ENCODE data around the gene PITPNM2. TPM values are rescaled to one million over a fixed set of nuclear protein-coding genes. Genes with fewer than 3 reads are reported as not detected.

The PITPNM2 gene
- total RNA-seq (2014; rRNA removed; shearing (Covaris generic)) (1.9 and 3.0 TPM in 2 replicates), polyA plus RNA-seq (2016; fragmentation: Nextera tagmentation; extraction: Ambion mirVana) (0.28 and 0.82 TPM in 2 replicates)
- long read RNA-seq, result 0 reads

DNA sequence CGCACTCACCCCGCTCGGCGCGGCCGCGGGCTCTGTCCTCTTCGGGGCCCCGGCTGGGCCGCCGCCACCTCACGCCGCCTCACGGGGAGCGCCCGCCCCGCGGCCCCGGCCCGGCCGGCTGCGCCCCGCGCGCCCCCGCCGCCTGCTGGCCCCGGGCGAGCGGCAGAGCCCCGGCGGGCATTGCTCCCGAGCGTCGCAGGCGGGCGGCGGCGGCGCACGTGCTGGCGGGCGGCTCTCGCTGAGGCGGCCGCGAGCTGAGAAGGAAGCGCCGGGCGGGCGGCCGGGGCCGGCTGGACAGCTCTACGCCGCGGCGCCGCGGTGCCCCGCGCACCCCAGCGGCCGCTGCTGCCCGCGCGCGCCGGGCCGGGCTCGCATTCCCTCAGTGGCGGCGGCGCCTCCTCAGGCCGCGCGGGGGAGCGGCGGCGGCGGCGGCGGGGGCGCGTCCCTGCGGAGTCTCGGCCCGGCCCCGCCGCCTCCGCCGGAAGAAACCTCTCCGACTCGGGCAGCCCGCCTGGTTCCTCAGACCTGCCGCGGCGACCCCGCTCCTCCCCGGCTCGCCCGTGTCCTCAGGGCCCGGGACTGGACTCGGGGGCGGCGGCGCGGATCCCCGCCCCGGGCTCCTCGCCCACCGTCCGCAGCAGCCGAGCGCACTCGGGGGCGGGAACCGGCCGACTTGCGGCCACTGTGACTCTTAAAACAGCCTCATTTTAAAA is at the start of gene PITPNM2:
PITPNM2 (minus strand) TSS at position 347 of the 713 bp plus-strand sequence. CDS start 116,500 bp downstream, outside the sequence.
- Histone ChIP-seq H3K27ac (ENCODE audit: low read depth) (no peak within 1 kb of the TSS), H3K9me2 (ENCODE audit: insufficient read depth) (no peaks in the 10 kb centered on the region), H3K4me1 (ENCODE audit: insufficient read depth) (peaks cover 40% of the 10 kb centered on the region), H4K20me1 (replicated peaks; ENCODE audit: insufficient read depth) (0 out of 2 replicates have a peak, but pooled peaks cover 5% of the 10 kb centered on the region), H3K4me2 (peak within 1 kb of the TSS; percentile 93), H3K27me3 (ENCODE audit: insufficient read depth) (peaks cover 52% of the 10 kb centered on the region), H3K36me3 (ENCODE audit: insufficient read depth) (no peaks in the 10 kb centered on the region; the same call in 1 of the 2 replicates), H3K4me3 (peak within 1 kb of the TSS; percentile 82), H2AFZ (peak within 1 kb of the TSS; percentile 95), H3K79me2 (replicated peaks; ENCODE audit: insufficient read depth) (no peaks in the 10 kb centered on the region), H3F3A (replicated peaks; ENCODE audit: low read depth) (peaks cover 19% of the 10 kb centered on the region; the same call in 1 of the 2 replicates)
- H3K36me3 Mint-ChIP-seq (ENCODE audit: low read depth), result peaks cover 2% of the 10 kb centered on the region; the same call in 1 of the 3 replicates
- H3K4me3 Mint-ChIP-seq, result peak within 1 kb of the TSS; percentile 80
- DNase-seq (ENCODE audit: low spot score) (peak; percentile 78), ATAC-seq (peak; percentile 55)
- H3K27me3 Mint-ChIP-seq (ENCODE audit: insufficient read depth, low read depth, poor library complexity), result peaks cover 36% of the 10 kb centered on the region
- TF ChIP-seq, protein P1, sequence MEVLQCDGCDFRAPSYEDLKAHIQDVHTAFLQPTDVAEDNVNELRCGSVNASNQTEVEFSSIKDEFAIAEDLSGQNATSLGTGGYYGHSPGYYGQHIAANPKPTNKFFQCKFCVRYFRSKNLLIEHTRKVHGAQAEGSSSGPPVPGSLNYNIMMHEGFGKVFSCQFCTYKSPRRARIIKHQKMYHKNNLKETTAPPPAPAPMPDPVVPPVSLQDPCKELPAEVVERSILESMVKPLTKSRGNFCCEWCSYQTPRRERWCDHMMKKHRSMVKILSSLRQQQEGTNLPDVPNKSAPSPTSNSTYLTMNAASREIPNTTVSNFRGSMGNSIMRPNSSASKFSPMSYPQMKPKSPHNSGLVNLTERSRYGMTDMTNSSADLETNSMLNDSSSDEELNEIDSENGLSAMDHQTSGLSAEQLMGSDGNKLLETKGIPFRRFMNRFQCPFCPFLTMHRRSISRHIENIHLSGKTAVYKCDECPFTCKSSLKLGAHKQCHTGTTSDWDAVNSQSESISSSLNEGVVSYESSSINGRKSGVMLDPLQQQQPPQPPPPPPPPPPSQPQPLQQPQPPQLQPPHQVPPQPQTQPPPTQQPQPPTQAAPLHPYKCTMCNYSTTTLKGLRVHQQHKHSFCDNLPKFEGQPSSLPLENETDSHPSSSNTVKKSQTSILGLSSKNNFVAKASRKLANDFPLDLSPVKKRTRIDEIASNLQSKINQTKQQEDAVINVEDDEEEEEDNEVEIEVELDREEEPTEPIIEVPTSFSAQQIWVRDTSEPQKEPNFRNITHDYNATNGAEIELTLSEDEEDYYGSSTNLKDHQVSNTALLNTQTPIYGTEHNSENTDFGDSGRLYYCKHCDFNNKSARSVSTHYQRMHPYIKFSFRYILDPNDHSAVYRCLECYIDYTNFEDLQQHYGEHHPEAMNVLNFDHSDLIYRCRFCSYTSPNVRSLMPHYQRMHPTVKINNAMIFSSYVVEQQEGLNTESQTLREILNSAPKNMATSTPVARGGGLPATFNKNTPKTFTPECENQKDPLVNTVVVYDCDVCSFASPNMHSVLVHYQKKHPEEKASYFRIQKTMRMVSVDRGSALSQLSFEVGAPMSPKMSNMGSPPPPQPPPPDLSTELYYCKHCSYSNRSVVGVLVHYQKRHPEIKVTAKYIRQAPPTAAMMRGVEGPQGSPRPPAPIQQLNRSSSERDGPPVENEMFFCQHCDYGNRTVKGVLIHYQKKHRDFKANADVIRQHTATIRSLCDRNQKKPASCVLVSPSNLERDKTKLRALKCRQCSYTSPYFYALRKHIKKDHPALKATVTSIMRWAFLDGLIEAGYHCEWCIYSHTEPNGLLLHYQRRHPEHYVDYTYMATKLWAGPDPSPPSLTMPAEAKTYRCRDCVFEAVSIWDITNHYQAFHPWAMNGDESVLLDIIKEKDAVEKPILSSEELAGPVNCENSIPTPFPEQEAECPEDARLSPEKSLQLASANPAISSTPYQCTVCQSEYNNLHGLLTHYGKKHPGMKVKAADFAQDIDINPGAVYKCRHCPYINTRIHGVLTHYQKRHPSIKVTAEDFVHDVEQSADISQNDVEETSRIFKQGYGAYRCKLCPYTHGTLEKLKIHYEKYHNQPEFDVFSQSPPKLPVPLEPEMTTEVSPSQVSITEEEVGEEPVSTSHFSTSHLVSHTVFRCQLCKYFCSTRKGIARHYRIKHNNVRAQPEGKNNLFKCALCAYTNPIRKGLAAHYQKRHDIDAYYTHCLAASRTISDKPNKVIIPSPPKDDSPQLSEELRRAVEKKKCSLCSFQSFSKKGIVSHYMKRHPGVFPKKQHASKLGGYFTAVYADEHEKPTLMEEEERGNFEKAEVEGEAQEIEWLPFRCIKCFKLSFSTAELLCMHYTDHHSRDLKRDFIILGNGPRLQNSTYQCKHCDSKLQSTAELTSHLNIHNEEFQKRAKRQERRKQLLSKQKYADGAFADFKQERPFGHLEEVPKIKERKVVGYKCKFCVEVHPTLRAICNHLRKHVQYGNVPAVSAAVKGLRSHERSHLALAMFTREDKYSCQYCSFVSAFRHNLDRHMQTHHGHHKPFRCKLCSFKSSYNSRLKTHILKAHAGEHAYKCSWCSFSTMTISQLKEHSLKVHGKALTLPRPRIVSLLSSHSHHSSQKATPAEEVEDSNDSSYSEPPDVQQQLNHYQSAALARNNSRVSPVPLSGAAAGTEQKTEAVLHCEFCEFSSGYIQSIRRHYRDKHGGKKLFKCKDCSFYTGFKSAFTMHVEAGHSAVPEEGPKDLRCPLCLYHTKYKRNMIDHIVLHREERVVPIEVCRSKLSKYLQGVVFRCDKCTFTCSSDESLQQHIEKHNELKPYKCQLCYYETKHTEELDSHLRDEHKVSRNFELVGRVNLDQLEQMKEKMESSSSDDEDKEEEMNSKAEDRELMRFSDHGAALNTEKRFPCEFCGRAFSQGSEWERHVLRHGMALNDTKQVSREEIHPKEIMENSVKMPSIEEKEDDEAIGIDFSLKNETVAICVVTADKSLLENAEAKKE (CRISPR knock-in tag; IDR thresholded peaks at IDR 0.05), result no peak
- no peak for TF ChIP-seq CREB1 (CRISPR knock-in tag; IDR thresholded peaks at IDR 0.05; ENCODE audit: low read depth)
- no peak for TF ChIP-seq NANOG (IDR thresholded peaks at IDR 0.05; ENCODE audit: borderline replicate concordance)
- no peak for TF ChIP-seq POLR2AphosphoS5 (IDR thresholded peaks at IDR 0.05; ENCODE audit: low read depth)
- TF ChIP-seq STAT1 (IDR thresholded peaks at IDR 0.05; ENCODE audit: unreplicated experiment), result no peak
- no peak for TF ChIP-seq ZNF331 (CRISPR knock-in tag; IDR thresholded peaks at IDR 0.05; ENCODE audit: low read depth)
- no peak for TF ChIP-seq ETS1 (IDR thresholded peaks at IDR 0.05)
- TF ChIP-seq EZH2phosphoT487 (IDR thresholded peaks at IDR 0.05; ENCODE audit: unreplicated experiment), result no peak
- no peak for TF ChIP-seq JUNB (IDR thresholded peaks at IDR 0.05; ENCODE audit: unreplicated experiment)
- no peak for TF ChIP-seq ZNF114 (CRISPR knock-in tag; IDR thresholded peaks at IDR 0.05)
- TF ChIP-seq REST (IDR thresholded peaks at IDR 0.05; ENCODE audit: unreplicated experiment), result no peak
- no peak for TF ChIP-seq CTCF (conservative IDR thresholded peaks at IDR 0.05; ENCODE audit: low read depth in 2 of 2)
- no peak for TF ChIP-seq EZH2 (IDR thresholded peaks at IDR 0.05; ENCODE audit: low read depth, unreplicated experiment)
- 0 out of 3 replicates have a peak, but pooled peaks cover 3% of the 10 kb centered on the region for H3K9me3 Mint-ChIP-seq
- peaks cover 47% of the 10 kb centered on the region for H3K4me1 Mint-ChIP-seq
- no peak within 1 kb of the TSS; the same call in 1 of the 2 replicates for H3K27ac Mint-ChIP-seq

All from GM23338 (cell line).